HG02884 (cell line): Measurements from ENCODE around the gene ADM.

Source experiments
- ATAC-seq: cut with Tn5 transposase; IDR thresholded peaks from one replicate; pipeline ENCODE4 v1.9.1; 2021; ENCODE audit warnings: mild to moderate bottlenecking, moderate library complexity; ENCODE audit not compliant: unreplicated experiment

Gene ADM

DNA sequence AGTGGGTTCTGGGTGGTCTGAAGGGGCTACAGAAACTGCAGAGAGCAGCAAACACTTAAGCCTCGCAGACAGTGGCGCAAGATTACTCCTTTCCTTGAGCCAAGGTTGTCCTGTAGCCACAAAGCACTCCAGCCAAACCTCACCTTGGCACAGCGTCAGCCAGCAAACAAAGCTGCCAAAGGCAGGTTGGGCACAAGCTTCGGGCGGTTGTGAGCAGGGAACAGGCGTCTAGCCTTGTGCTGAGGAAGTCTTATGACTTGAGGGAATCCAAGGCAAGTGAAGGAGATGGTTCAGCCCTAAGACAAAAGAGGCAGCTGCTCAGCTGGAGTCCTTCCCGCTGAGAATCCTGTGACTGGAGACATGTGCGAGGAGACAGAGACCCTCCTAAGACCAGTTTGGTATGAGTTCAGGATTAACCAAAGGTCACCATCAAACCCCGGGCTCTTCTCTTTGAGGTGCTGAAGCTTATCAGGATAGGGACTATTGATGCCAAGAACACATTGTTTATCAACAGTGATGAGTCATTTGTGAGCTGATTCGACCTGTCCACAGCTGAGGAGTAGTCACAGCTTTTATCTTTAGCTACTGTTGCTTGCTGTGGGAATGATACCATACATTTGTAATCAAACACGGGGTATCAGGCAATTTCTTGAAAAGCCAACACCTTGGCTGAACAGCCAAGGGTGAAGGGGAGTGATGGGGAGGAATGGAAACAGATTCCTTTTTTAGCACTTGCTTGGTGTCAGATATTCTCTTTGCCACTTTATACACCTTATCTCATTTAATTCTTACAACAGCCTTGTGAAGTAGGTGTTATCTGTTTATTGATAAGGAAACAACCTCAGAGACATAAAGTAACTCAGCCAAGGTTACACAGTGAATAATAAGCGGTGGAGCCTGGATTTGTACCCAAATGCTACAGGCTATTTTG is 4.6 kb downstream of the ADM start:
- no peak for ATAC-seq

DNA sequence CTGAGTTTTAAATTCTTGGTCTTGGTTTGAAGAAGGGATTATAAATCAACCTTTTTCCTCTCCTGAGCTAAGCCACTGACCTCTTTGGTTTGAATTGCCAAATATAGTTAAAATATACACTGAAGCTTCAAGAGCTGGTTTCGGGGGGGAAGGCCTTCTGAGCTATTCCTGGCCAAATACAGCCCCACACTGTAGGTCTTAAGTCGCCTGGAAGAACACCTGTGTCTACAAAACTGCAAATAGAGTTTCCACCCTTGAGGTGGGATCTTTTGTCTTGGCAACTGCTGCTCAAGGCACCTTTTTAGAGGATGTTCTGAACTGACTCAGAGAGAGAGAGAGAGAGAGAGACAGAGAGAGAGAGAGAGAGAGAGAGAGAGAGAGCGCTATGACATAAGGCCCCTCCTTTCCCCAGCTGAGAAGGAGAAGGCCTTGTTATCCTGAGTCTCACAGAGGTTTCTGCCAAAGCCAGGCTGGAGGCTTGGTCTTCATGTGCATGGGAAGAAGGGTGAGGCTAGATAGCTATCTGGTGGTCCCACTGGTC is 5.5 kb downstream of the ADM start:
- ATAC-seq, result no peak

- ATAC-seq, result no peak
Measured at GRCh38 chr11:10311802-10312201, 6.9 kb downstream of the ADM start.

DNA sequence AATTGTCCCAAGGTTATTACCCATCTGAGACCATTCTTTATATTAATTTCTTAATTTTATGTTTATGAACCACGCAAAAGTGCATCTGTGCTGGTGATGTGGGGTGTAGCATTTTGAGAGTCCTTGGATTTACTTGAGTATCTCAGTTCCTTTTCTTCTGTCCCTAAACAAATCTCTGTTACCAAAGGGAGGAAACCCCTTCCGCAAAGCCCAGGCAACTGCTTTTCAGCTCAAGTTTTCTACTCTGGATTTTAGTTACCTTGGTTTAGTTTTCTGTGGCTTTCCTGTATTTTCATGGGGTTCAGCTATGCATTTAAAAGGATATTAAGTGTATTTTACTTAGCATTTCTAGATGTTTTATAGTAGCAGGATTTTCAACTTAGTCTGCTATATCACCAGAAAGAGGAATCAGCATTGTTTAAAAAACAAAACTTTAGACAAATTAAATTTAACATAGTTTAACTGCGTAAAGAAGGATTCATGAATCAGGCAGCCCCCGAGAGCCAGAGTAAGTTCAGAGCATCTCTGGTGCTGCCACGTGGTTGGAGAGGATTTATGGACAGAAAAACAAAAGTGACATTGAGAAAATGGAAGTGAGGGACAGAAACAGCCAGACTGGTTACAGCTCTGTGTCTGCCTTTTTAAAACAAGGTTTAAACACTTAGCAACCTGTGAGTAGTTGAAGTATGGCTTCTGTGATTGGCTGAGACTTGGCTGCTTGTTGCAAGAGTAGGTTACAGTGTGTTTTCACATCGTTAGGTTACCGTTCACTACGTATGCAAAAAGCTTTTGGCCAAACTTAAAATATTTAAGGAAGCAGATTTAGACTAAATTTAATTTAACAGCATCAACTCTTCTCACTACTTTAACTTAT is 9.6 kb downstream of the ADM start:
- peak; percentile 75 for ATAC-seq

DNA sequence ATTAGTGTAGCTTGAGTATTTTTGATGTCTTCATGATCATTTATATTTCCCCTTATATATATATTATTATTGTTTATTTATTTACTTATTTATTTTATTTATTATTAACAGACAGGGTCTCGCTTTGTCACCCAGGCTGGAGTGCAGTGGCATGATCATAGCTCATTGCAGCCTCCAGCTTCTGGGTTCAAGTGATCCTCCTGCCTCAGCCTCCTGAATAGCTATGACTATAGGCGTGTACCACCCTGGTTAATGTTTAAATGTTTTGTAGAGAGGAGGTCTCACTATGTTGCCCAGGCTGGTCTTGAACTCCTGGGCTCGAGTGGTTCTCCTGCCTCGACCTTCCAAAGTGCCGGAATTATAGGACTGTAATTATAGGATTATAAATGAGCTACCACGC is 10.2 kb downstream of the ADM start:
- ATAC-seq, result no peak

DNA sequence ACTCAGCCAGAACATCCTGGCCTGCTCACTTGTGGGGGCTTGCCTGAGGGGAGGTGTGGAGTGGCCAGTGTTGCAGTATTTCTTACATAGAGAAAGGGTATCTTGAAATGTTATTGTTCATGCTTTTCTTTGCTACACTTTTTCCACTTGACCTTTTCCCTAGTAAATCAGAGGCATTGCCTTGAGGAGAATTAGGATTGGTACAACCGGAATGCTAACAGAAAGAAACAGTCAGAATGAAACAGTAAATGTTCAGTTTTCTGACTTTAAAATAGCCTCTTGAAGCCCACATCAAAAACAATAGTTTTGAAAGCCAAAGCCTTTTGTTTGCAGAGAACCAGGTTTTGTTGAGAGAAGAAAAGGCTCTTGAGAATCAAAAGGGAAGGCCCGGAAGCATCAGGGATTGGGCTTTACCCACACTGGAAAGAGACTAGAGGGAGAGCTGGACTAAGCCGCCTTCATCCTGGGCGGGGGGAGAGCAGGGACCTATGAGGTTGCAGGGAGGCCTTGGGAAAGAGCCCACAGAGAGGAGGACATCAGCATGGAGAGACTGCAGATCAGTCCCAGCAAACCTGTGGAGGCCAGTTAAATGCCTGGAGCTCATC is 12.4 kb downstream of the ADM start:
- ATAC-seq, result no peak

- peak; percentile 48 for ATAC-seq
Measured at GRCh38 chr11:10317776-10318526, 13.1 kb downstream of the ADM start.

GRCh38 chr11:10318527-10318802 is 13.6 kb downstream of the ADM start:
- ATAC-seq, result no peak

GRCh38 chr11:10319702-10320558 is 15.1 kb downstream of the ADM start:
- no peak for ATAC-seq

DNA sequence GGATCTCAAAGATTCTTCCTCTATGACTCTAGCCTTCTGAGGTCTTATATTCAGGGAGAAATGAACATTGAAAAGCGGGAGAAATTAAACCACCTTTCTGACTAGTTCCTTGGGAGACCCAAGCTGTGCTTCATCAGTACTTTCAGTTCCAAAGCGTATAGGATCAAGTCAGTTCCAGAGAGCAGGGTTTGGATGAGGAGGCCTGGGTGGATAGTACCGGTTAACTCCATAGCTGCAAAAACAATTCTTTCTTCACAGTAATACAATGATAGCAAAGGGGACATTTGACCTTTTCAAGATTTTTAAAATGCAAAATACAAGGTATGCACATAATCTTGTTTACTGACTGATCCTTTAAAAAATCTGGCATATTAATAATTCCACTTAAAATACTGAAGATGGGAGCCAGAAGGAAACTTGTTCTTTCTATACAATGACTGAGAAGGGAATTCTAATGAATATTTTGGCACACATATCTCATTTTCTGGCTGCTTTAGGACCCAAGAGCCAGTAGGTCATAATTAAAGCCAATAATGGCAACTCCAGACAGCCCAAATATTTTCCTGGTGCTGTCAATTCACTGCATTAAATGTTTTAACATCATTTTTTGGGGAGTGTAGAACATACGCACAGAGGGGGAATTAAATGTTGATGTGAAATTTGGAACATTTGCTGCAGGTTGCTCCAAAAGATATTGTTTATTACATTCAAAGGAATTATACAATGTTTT is 16.0 kb downstream of the ADM start:
- ATAC-seq, result no peak

DNA sequence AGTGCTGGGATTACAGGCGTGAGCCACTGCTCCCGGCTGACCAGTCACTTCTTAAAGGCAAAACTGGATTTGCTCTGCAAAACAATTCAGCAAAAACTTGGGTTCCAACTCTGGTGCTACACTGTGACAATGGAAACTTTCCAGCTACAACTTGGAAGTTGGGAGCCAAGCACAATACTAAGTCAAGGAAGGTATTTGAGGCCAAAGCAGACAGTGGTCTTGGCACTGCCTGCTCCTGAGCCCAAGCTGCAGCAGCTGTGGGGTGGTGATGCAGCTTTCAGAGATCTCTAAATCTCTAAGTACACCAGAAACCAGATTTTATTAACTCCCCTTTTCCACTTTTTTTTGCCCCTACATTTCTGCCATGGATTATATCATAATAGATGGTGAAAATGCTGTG is 17.5 kb downstream of the ADM start:
- no peak for ATAC-seq

- peak; percentile 45 for ATAC-seq
Measured at GRCh38 chr11:10322830-10323792, 18.2 kb downstream of the ADM start.

- no peak for ATAC-seq
Measured at GRCh38 chr11:10323793-10324170, 18.9 kb downstream of the ADM start.

- no peak for ATAC-seq
Measured at GRCh38 chr11:10324474-10324873, 19.6 kb downstream of the ADM start.

DNA sequence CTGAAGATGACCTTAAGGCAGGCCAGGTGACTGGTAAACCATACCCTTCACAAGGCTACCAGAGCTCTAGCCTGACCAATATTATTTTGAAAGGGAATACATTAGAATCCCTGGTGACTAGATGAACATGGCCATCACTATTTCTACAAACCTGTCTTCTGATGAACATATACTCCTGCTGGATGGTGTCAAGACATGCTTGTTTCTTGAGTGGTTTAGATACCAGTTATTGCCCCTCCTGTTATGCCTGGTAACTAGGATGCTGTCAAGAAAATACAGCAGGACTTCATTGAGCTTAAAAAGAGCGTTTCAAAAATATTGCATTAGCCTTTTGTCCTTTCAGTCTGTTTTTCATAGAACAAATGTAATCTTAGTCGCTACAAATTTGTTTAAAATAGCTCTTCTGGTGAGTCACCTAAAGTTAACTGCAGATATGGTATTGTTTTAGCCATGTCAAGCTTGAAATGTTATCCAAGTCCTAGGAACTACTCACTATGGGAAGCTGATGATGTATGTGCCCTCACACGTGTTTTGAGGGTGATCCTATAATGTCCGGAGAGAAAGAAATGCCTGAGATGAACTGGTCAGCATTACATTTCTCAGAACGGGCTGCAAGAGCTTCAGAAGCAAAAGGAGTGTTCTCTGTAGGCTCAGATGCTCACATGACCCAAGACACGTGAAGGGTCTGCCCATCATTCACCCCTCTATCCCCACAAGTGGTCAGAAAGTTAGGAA is 20.6 kb downstream of the ADM start:
- no peak for ATAC-seq

GRCh38 chr11:10326012-10326964 is 21.4 kb downstream of the ADM start:
- no peak for ATAC-seq
